Neuronal stem cell (in vitro differentiated cells): ENCODE measurements around the gene UBE2J2.
"Not testable (repeated sequence)": the region's sequence is repeated elsewhere in the genome, so short reads cannot be mapped to it uniquely, and the experiment has no call there.

Source experiments
- DNase-seq: peaks from one replicate; pipeline ENCODE4 v3.0.0-alpha.2; 2013; ENCODE audit warnings: low spot score
- H2AFZ ChIP-seq: one replicate; pipeline ENCODE4 v1.6.1; 2013; ENCODE audit warnings: mild to moderate bottlenecking, low read length, inconsistent platforms
- H2AK5ac ChIP-seq: 2 replicates; pipeline ENCODE4 v1.6.1; 2013; ENCODE audit warnings: low read depth, mild to moderate bottlenecking, inconsistent platforms, low read length, moderate library complexity, mixed read lengths
- H2BK120ac ChIP-seq: 2 replicates; pipeline ENCODE4 v1.6.1; 2013; ENCODE audit warnings: low read depth, mild to moderate bottlenecking, inconsistent platforms, low read length, moderate library complexity, mixed read lengths
- H2BK12ac ChIP-seq: one replicate; pipeline ENCODE4 v1.6.1; 2013; ENCODE audit warnings: low read length, inconsistent platforms
- H2BK15ac ChIP-seq: 2 replicates; pipeline ENCODE4 v1.6.1; 2013; ENCODE audit warnings: mild to moderate bottlenecking, low read length, inconsistent platforms, mixed read lengths
- H2BK5ac ChIP-seq: one replicate; pipeline ENCODE4 v1.6.1; 2013; ENCODE audit warnings: inconsistent platforms, mild to moderate bottlenecking, low read length, moderate library complexity
- H3K14ac ChIP-seq: one replicate; pipeline ENCODE4 v1.6.1; 2013; ENCODE audit warnings: low read length, inconsistent platforms
- H3K18ac ChIP-seq: 2 replicates; pipeline ENCODE4 v1.6.1; 2013; ENCODE audit warnings: low read length, inconsistent platforms
- H3K23ac ChIP-seq: 2 replicates; pipeline ENCODE4 v1.6.1; 2013; ENCODE audit warnings: low read depth, mild to moderate bottlenecking, mixed read lengths, low read length, inconsistent platforms; ENCODE audit not compliant: poor library complexity
- H3K27ac ChIP-seq: replicated peaks from 3 replicates; pipeline ENCODE4 v1.5.1; 2013; ENCODE audit warnings: low read length, inconsistent platforms
- H3K27me3 ChIP-seq, 3 experiments: 2 replicates each; pipeline ENCODE4 v1.6.1; 2013; ENCODE audit warnings: low read length in 3 of 3, mild to moderate bottlenecking in 2 of 3, inconsistent platforms in 1 of 3, low read depth in 1 of 3, mixed read lengths in 1 of 3, moderate library complexity in 1 of 3; ENCODE audit not compliant: control insufficient read depth in 3 of 3, insufficient read depth in 3 of 3
- H3K36me3 ChIP-seq, 2 donors: replicated peaks in 1 of 2; 2 replicates each; pipeline ENCODE4 v1.6.1; 2013; ENCODE audit warnings: low read length in 2 of 2; ENCODE audit not compliant: control insufficient read depth in 2 of 2, insufficient read depth in 2 of 2
- H3K4ac ChIP-seq: 2 replicates; pipeline ENCODE4 v1.6.1; 2013; ENCODE audit warnings: inconsistent platforms, mild to moderate bottlenecking, low read length, moderate library complexity
- H3K4me1 ChIP-seq, 2 donors: 1 replicate in 1 of 2; 2 replicates in 1 of 2; pipeline ENCODE4 v1.6.1; 2013; ENCODE audit warnings: low read length in 2 of 2, low read depth in 1 of 2; ENCODE audit not compliant: control insufficient read depth in 2 of 2, insufficient read depth in 1 of 2
- H3K4me2 ChIP-seq: one replicate; pipeline ENCODE4 v1.6.1; 2013; ENCODE audit warnings: mild to moderate bottlenecking, low read length, inconsistent platforms; ENCODE audit not compliant: insufficient read depth, poor library complexity, severe bottlenecking
- H3K4me3 ChIP-seq, 2 donors: 2 replicates each; pipeline ENCODE4 v1.5.1; 2013; ENCODE audit warnings: low read length in 2 of 2, mild to moderate bottlenecking in 2 of 2, inconsistent platforms in 1 of 2, moderate library complexity in 1 of 2
- H3K79me1 ChIP-seq: one replicate; pipeline ENCODE4 v1.6.1; 2013; ENCODE audit warnings: low read depth, mild to moderate bottlenecking, inconsistent platforms, low read length, moderate library complexity
- H3K9ac ChIP-seq: one replicate; pipeline ENCODE4 v1.6.1; 2013; ENCODE audit warnings: mild to moderate bottlenecking, low read depth, low read length, inconsistent platforms; ENCODE audit not compliant: poor library complexity
- H3K9me3 ChIP-seq, 2 donors: replicated peaks in 1 of 2; 2 replicates each; pipeline versions ENCODE3 to v1.6.1; 2013; ENCODE audit warnings: low read length in 2 of 2, mild to moderate bottlenecking in 2 of 2, inconsistent platforms in 1 of 2, low read depth in 1 of 2, mixed read lengths in 1 of 2, moderate library complexity in 1 of 2; ENCODE audit not compliant: control insufficient read depth in 2 of 2, insufficient read depth in 1 of 2
- H4K8ac ChIP-seq: one replicate; pipeline ENCODE4 v1.6.1; 2013; ENCODE audit warnings: low read depth, mild to moderate bottlenecking, inconsistent platforms, low read length, moderate library complexity
- H4K91ac ChIP-seq: one replicate; pipeline ENCODE4 v1.6.1; 2013; ENCODE audit warnings: low read length, low read depth, mild to moderate bottlenecking, inconsistent platforms; ENCODE audit not compliant: poor library complexity
- WGBS, 2 donors: extraction: QIAGEN DNeasy Blood & Tissue Kit; methylation state at CpG; one replicate each; pipeline ENCODE4 v1.1.7; 2013; ENCODE audit warnings: missing lambda C conversion rate in 2 of 2, mixed read lengths in 1 of 2; ENCODE audit not compliant: insufficient read length in 2 of 2, insufficient replicate concordance in 1 of 2; ENCODE audit errors: extremely low coverage in 2 of 2; 5-methylcytosine and 5-hydroxymethylcytosine counted together

Gene UBE2J2

DNA sequence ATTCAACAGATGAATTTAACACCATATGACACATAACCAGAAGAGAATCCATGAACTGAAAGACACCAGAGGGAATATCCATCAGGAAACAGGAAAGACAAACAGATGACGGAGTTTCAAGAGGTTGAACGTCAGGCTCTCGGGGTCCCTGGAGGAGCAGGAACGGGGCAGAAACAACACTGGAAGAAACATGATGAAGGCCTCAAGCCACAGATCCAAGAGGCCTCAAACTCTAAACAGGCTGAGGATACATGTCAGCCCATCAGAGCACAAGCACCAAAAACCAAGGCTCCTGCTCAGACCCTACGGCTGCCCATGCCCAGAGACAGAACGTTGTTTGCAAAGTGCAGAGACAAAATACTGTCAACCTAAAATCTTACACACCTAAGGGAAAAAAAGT lies 43.8 kb upstream of the UBE2J2 start:
- H3K23ac ChIP-seq, result no peak overlapping the region
- peaks cover 44% of the 10 kb centered on the region for H3K79me1 ChIP-seq
- H3K27me3 ChIP-seq, result no peaks in the 10 kb centered on the region
- H2BK5ac ChIP-seq, result no peak overlapping the region
- H2AFZ ChIP-seq, result no peak overlapping the region
- H3K27ac ChIP-seq, result no peak overlapping the region
- no peak overlapping the region for H3K18ac ChIP-seq
- H3K4me3 ChIP-seq, result no peak overlapping the region
- no peak overlapping the region for H4K91ac ChIP-seq
- no peak overlapping the region for H2BK120ac ChIP-seq
- peaks cover 47 to 93% of the 10 kb centered on the region in 2 donors for H3K36me3 ChIP-seq
- WGBS, 2 donors, result no CpG with 5 or more reads among the region's 6 CpGs
- no peak overlapping the region for H3K4ac ChIP-seq
- H3K9me3 ChIP-seq, result no peaks in the 10 kb centered on the region
- no peak overlapping the region for H3K14ac ChIP-seq
- H3K9ac ChIP-seq, result no peak overlapping the region
- H3K4me1 ChIP-seq, result peaks cover 0 to 7% of the 10 kb centered on the region in 2 donors
- no peak overlapping the region for H2BK15ac ChIP-seq
- H4K8ac ChIP-seq, result no peak overlapping the region
- no peak overlapping the region for H3K4me2 ChIP-seq
- no peak overlapping the region for H2AK5ac ChIP-seq
- no peak for DNase-seq
- no peak overlapping the region for H2BK12ac ChIP-seq

DNA sequence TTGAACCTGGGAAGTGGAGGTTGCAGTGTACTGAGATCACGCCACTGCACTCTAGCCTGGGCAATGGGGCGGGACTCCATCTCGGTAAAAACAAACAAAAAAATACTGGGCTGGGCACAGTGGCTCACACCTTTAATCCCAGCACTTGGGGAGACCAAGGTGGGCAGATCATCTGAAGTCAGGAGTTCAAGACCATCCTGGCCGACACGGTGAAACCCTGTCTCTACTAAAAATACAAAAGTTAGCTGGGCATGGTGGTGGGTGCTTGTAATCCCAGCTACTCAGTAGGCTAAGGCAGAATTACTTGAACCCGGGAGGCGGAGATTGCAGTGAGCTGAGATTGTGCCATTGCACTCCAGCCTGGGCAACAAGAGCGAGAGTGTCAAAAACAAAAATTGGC lies 42.5 kb upstream of the UBE2J2 start:
- H2BK12ac ChIP-seq, H4K91ac ChIP-seq, H3K9ac ChIP-seq, DNase-seq, H3K4me1 ChIP-seq, H2BK5ac ChIP-seq, H4K8ac ChIP-seq, H2BK15ac ChIP-seq, H2AK5ac ChIP-seq, H3K14ac ChIP-seq, H2BK120ac ChIP-seq, H3K23ac ChIP-seq, H3K18ac ChIP-seq, H3K4ac ChIP-seq, H3K27me3 ChIP-seq, H2AFZ ChIP-seq, H3K9me3 ChIP-seq, H3K4me2 ChIP-seq, H3K4me3 ChIP-seq: not testable (repeated sequence)
- H3K36me3 ChIP-seq, result peaks cover 50 to 94% of the 10 kb centered on the region in 2 donors
- WGBS, 2 donors, result no CpG with 5 or more reads among the region's 8 CpGs
- peaks cover 34% of the 10 kb centered on the region for H3K79me1 ChIP-seq
- H3K27ac ChIP-seq, result peak overlapping the region; percentile 69

DNA sequence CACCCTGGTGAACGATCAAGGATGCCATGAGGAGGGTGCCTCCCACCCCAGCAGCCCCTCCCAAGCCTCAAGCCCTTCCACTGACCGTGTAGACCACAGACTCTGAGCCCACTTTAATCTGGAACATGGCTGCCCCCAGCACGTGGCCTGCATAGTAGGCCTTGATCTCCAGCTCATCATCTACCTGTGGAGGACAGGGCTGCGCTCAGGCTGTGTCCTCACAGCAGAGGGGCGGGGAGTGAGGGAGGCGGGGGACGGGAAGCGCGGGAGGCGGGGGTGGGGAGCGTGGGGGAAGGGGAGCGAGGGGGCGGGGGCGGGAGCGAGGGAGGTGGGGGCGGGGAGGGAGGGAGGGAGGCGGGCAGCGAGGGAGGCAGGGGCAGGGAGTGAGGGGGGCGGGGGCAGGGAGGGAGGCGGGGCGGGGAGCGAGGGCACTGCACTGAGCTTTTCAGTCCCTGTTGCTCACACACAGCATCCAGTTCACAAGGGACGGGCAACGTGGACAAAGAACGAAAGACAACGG lies 41.8 kb upstream of the UBE2J2 start:
- Histone ChIP-seq H2AK5ac (peak overlapping the region; percentile 94), H4K8ac (no peak overlapping the region), H3K9me3 (no peaks in the 10 kb centered on the region), H3K27ac (peak overlapping the region; percentile 69), H2BK12ac (no peak overlapping the region), H2BK120ac (peak overlapping the region; percentile 72), H2BK15ac (no peak overlapping the region), H4K91ac (no peak overlapping the region), H3K4me2 (no peak overlapping the region), H3K9ac (no peak overlapping the region), H3K36me3 (peaks cover 52 to 94% of the 10 kb centered on the region in 2 donors), H3K79me1 (peaks cover 28% of the 10 kb centered on the region), H2AFZ (no peak overlapping the region), H2BK5ac (peak overlapping the region; percentile 87), H3K18ac (no peak overlapping the region), H3K27me3 (no peaks in the 10 kb centered on the region), H3K14ac (no peak overlapping the region), H3K23ac (peak overlapping the region; percentile 97), H3K4ac (no peak overlapping the region), H3K4me1 (peaks cover 0 to 7% of the 10 kb centered on the region in 2 donors), H3K4me3 (no peak overlapping the region)
- no CpG with 5 or more reads among the region's 26 CpGs for WGBS, 2 donors
- no peak for DNase-seq

DNA sequence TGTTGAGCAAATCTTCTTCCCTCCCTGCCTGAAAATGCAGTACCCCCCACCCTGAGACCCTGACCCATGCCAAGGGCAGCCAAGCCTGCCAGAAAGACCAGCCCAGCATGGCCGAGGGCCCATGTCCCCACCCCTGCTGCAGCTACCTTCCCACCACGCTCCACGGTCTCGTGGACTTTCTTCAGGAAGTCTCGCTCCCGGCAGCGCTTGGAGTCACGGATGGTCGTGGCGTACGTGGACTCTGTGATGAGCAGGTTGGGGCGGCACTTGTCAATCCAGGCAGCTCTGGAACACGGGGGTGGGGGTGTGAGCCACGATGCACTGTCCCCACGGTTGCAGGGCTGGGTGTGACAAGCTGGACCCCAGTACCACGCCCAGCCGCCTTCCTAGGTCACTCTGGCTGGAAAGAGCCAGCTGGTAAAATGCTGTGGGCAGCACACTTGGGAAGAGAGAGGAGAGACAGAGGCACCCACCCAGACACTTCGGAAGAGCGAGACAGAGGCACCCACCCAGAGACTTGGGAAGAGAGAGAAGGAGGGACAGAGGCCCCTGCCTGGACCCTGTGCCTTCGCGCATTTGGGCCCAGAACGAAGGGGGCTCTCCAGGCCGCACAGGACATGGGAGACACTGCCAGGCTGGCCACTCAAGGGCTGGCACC lies 41.2 kb upstream of the UBE2J2 start:
- no peak overlapping the region for H3K4me3 ChIP-seq
- no peaks in the 10 kb centered on the region for H3K27me3 ChIP-seq
- no peaks in the 10 kb centered on the region for H3K9me3 ChIP-seq
- H3K36me3 ChIP-seq, result peaks cover 57 to 94% of the 10 kb centered on the region in 2 donors
- peak overlapping the region; percentile 60 for H3K9ac ChIP-seq
- no peak overlapping the region for H3K4ac ChIP-seq
- H2AFZ ChIP-seq, result no peak overlapping the region
- H4K91ac ChIP-seq, result no peak overlapping the region
- WGBS, 2 donors, result no CpG with 5 or more reads among the region's 23 CpGs
- peak overlapping the region; percentile 72 for H2BK120ac ChIP-seq
- H3K4me2 ChIP-seq, result no peak overlapping the region
- H3K23ac ChIP-seq, result peak overlapping the region; percentile 97
- peak overlapping the region; percentile 65 for H4K8ac ChIP-seq
- peak overlapping the region; percentile 87 for H2BK5ac ChIP-seq
- H3K18ac ChIP-seq, result no peak overlapping the region
- no peak overlapping the region for H2BK12ac ChIP-seq
- H2AK5ac ChIP-seq, result peak overlapping the region; percentile 94
- peaks cover 0 to 7% of the 10 kb centered on the region in 2 donors for H3K4me1 ChIP-seq
- H3K27ac ChIP-seq, result peak overlapping the region; percentile 61
- no peak overlapping the region for H3K14ac ChIP-seq
- H3K79me1 ChIP-seq, result peaks cover 22% of the 10 kb centered on the region
- DNase-seq, result no peak
- H2BK15ac ChIP-seq, result no peak overlapping the region
